HUDEP-2 (cell line): ENCODE measurements around the gene LMOD2.

ENCODE experiments used
- DNase-seq, 76 experiments: peaks; one replicate each; lab custom pipeline; 2025; ENCODE audit not compliant: unreplicated experiment in 76 of 76; lab: John Stamatoyannopoulos, UW

Gene LMOD2

GRCh38 chr7:123637878-123638277 is 17.8 kb upstream of the LMOD2 start:
- DNase-seq = no peak

GRCh38 chr7:123639631-123640030 is 16.0 kb upstream of the LMOD2 start:
- no peak for DNase-seq

GRCh38 chr7:123640583-123640982 is 15.1 kb upstream of the LMOD2 start:
- no peak for DNase-seq

DNA sequence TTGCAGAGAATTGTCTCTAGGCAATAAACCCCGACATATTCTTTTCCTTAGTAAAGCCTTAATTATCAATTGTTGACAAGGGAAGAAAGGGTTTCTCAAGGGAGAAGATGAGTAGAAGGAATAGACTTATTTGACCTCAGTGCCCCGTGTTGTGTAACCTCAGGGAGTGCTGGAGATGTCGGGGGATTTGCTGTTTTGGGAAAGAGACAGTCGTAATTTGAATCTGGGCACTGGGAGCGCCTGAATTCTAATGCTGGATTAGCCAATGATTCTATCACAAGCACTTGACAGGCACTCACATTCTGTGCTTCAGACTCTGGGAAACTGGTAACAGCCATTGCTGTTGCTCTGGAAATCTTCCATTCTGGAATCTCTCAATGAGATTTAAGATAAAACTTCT is 13.8 kb upstream of the LMOD2 start:
- DNase-seq = no peak

GRCh38 chr7:123643495-123644441 is 11.9 kb upstream of the LMOD2 start:
- peak in 1 of 76 experiments; percentile 11 for DNase-seq

- DNase-seq = no peak
These were observed 10.2 kb upstream of the LMOD2 start for GRCh38 chr7:123645516-123645915.

DNA sequence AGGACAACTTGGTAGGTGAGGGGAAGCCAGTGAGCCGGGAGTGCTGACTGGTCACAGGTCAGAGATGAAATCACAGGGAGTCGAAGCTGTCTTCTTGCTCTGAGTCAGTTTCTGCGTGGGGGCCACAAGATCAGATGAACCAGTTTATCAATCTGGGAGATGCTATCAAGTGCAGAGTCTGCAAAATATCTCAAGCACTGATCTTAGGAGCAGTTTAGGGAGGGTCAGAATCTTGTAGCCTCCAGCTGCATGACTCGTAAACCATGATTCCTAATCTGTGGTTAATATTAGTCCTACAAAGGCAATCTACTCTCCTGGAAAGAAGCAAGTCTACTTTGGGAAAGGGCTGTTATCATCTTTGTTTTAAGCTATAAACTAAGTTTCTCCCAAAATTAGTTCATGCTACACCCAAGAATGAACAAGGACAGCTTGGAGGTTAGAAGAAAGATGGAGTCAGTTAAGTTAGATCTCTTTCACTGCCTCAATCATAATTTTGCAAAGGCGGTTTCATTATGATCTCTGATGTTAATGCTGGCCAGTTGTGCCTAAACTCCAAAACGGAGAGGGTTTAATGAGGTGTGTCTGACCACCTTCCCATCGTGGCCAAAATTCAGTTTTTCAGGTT is 8.4 kb upstream of the LMOD2 start:
- DNase-seq = no peak

GRCh38 chr7:123649964-123650363 is 5.7 kb upstream of the LMOD2 start:
- DNase-seq = no peak

DNA sequence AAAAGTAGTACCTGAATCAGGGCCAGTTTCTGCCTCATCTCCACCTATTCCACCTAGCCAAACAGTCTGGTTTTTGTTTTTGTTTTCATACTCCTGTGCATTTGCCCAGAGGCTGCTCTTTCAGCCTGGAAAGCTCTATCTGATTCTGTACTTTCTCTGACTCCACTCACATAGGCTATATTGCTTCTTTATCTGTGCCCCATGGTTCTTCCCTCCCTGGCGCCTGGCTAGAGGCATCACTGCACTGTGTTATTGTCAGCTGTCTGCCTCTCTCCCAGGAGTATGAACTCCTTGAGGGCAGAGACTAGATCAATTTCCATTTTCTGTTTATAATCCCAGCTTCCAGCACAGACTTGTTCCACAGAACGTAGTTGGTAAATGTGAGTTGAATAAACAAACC is 5.1 kb upstream of the LMOD2 start:
- DNase-seq = no peak

DNA sequence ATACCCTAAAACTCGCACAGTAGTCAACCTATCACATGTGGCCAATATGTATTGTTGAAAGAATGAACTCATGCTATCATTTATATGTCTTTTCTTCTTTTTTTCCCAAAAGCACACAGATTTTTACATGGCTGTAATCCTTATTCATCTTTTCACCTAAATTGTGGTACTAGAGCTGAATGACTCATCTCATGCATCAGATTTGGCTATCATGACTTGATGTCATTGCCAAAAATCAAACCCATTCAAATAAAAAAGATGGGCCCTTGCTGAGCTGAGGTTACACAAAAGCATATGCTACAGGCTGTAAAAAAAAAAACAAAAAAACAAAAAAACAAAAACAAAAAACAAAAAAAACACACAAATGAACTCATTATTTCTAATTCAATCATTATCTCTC is 3.3 kb upstream of the LMOD2 start:
- DNase-seq = no peak

GRCh38 chr7:123653162-123653561 is 2.5 kb upstream of the LMOD2 start:
- DNase-seq = peak in 1 of 76 experiments; percentile 1

- no peak for DNase-seq
These were observed 1.1 kb downstream of the LMOD2 start for GRCh38 chr7:123656544-123657303.

GRCh38 chr7:123657304-123657685 is 1.6 kb downstream of the LMOD2 start:
- no peak for DNase-seq

DNA sequence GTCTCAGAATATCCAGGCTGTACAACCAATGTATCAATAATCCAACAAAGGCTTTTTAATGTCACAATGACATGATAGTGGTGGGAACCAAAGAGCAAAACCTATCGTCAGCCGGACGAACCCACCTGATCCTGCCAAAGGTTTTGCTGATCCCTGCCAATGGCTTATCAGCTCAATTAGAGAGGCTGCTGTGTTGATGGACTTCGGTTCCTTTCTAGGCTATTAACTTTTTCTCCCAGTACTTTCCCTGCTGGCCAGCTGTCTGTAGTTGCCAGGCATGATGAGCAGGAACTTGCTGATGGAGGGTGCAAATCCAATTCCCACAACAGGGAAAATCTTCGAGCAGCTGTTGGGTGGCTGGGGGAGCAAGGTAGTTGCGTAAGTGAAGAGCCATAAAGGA is 2.4 kb downstream of the LMOD2 start:
- no peak for DNase-seq

- no peak for DNase-seq
These were observed 5.1 kb downstream of the LMOD2 start for GRCh38 chr7:123660514-123661354.

DNA sequence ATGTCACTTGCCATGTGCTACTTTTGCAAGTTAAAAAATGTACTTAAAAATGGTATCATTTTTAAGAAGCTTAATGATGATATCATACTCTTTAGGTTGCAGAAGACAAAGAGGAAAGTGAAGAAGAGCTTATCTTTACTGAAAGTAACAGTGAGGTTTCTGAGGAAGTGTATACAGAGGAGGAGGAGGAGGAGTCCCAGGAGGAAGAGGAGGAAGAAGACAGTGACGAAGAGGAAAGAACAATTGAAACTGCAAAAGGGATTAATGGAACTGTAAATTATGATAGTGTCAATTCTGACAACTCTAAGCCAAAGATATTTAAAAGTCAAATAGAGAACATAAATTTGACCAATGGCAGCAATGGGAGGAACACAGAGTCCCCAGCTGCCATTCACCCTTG is 6.1 kb downstream of the LMOD2 start:
- DNase-seq = no peak

GRCh38 chr7:123662293-123662692 is 6.6 kb downstream of the LMOD2 start:
- DNase-seq = no peak

- DNase-seq = no peak
These were observed 7.1 kb downstream of the LMOD2 start for GRCh38 chr7:123662755-123663154.

- DNase-seq = no peak
These were observed 7.5 kb downstream of the LMOD2 start for GRCh38 chr7:123663200-123663599.

GRCh38 chr7:123665157-123665556 is 9.5 kb downstream of the LMOD2 start:
- DNase-seq = no peak

- no peak for DNase-seq
These were observed 10.2 kb downstream of the LMOD2 start for GRCh38 chr7:123665896-123666295.
